ENCODE data around the gene MLLT3. TPM values are rescaled to one million over a fixed set of nuclear protein-coding genes. Genes with fewer than 3 reads are reported as not detected.

MLLT3 gene
- total RNA-seq, 4 donors from 2014 or later = 9.4 to 38.2 (median 30.2) TPM

GRCh38 chr9:20619487-20620200 is 2.7 kb downstream of the MLLT3 start:
- Histone ChIP-seq H3K27ac (peak overlapping the region; percentile 90 to 98 (median 94)), H3K27me3 (no peaks in the 10 kb centered on the region), H3K4me1 (peaks cover 9 to 43% (median 25%) of the 10 kb centered on the region in 4 donors), H3K9me3 (no peaks in the 10 kb centered on the region), H3K36me3 (no peaks in the 10 kb centered on the region), H3K4me3 (peak overlapping the region; percentile 15 to 90 (median 77))
- DNase-seq = peak; percentile 34
- intact Hi-C loops (cut with DNase I; ENCODE audit: low total_unique reads) = loop anchor here (5.0 to 10.0 kb wide), 4 partner anchors 63 to 695 kb away; partner anchors contain the start of gene FOCAD
- in situ Hi-C loops (cut with MboI; ENCODE audit: low pct_ligation_motif_present in 1 of 4, low pct_unique_long_range_greater_than_20kb in 1 of 4, low sequenced_read_pairs in 3 of 4) = loop anchor here in 3 of 4 donors (10.0 kb wide), 2 partner anchors 265 to 325 kb away; no protein-coding TSS in a partner anchor
- WGBS, 2 donors (ENCODE audit: low coverage in 1 of 2) = 22 to 33% methylated on average over 7 to 15 of the region's 15 CpGs
- no peak for TF ChIP-seq CTCF (IDR thresholded peaks at IDR 0.05)
- no peak for TF ChIP-seq POLR2A (IDR thresholded peaks at IDR 0.05)
- no peak for TF ChIP-seq POLR2AphosphoS5 (IDR thresholded peaks at IDR 0.05)
- TF ChIP-seq EP300 (IDR thresholded peaks at IDR 0.05; ENCODE audit: low read depth) = no peak

GRCh38 chr9:20618361-20618802 is 3.9 kb downstream of the MLLT3 start:
- peak overlapping the region; percentile 90 to 98 (median 94) for H3K27ac ChIP-seq
- H3K9me3 ChIP-seq = no peaks in the 10 kb centered on the region
- no peak overlapping the region for H3K4me3 ChIP-seq
- H3K36me3 ChIP-seq = no peaks in the 10 kb centered on the region
- WGBS, 2 donors (ENCODE audit: low coverage in 1 of 2) = 45 to 46% methylated on average over 2 of the region's 2 CpGs
- intact Hi-C loops (cut with DNase I; ENCODE audit: low total_unique reads) = no loop called here
- in situ Hi-C loops (cut with MboI; ENCODE audit: low pct_ligation_motif_present in 1 of 4, low pct_unique_long_range_greater_than_20kb in 1 of 4, low sequenced_read_pairs in 3 of 4) = no loop called here
- DNase-seq = peak; percentile 45
- no peaks in the 10 kb centered on the region for H3K27me3 ChIP-seq
- no peak for TF ChIP-seq POLR2AphosphoS5 (IDR thresholded peaks at IDR 0.05)
- TF ChIP-seq EP300 (IDR thresholded peaks at IDR 0.05; ENCODE audit: low read depth) = no peak
- TF ChIP-seq CTCF (IDR thresholded peaks at IDR 0.05) = no peak
- TF ChIP-seq POLR2A (IDR thresholded peaks at IDR 0.05) = no peak
- peaks cover 9 to 32% (median 17%) of the 10 kb centered on the region in 4 donors for H3K4me1 ChIP-seq

- Histone ChIP-seq H3K36me3 (no peaks in the 10 kb centered on the region), H3K27ac (peak overlapping the region in 2 of 4 donors; percentile 10 to 93), H3K9me3 (no peaks in the 10 kb centered on the region), H3K4me1 (peaks cover 16 to 47% (median 25%) of the 10 kb centered on the region in 4 donors), H3K27me3 (no peaks in the 10 kb centered on the region), H3K4me3 (no peak overlapping the region)
- 83 to 86% methylated on average over 2 of the region's 2 CpGs for WGBS, 2 donors (ENCODE audit: low coverage in 1 of 2)
- in situ Hi-C loops (cut with MboI; ENCODE audit: low pct_ligation_motif_present in 1 of 4, low pct_unique_long_range_greater_than_20kb in 1 of 4, low sequenced_read_pairs in 3 of 4) (no loop called here), intact Hi-C loops (cut with DNase I; ENCODE audit: low total_unique reads) (no loop called here)
- DNase-seq = no peak
- no peak for TF ChIP-seq EP300 (IDR thresholded peaks at IDR 0.05; ENCODE audit: low read depth)
- TF ChIP-seq POLR2AphosphoS5 (IDR thresholded peaks at IDR 0.05) = no peak
- no peak for TF ChIP-seq CTCF (IDR thresholded peaks at IDR 0.05)
Observed at GRCh38 chr9:20616808-20617207, 5.5 kb downstream of the MLLT3 start.

- in situ Hi-C loops (cut with MboI; ENCODE audit: low pct_ligation_motif_present in 1 of 4, low pct_unique_long_range_greater_than_20kb in 1 of 4, low sequenced_read_pairs in 3 of 4) (no loop called here), intact Hi-C loops (cut with DNase I; ENCODE audit: low total_unique reads) (no loop called here)
- peaks cover 16 to 64% (median 37%) of the 10 kb centered on the region in 4 donors for H3K4me1 ChIP-seq
- no peak overlapping the region for H3K4me3 ChIP-seq
- H3K27ac ChIP-seq = no peak overlapping the region
- DNase-seq = no peak
- H3K9me3 ChIP-seq = no peaks in the 10 kb centered on the region
- H3K36me3 ChIP-seq = no peaks in the 10 kb centered on the region
- TF ChIP-seq POLR2A (IDR thresholded peaks at IDR 0.05) (no peak), POLR2AphosphoS5 (IDR thresholded peaks at IDR 0.05) (no peak), EP300 (IDR thresholded peaks at IDR 0.05; ENCODE audit: low read depth) (no peak), CTCF (IDR thresholded peaks at IDR 0.05) (no peak)
- no peaks in the 10 kb centered on the region for H3K27me3 ChIP-seq
- 91% methylated on average over 2 of the region's 2 CpGs; no CpG with 5 or more reads in 1 of the 2 donors for WGBS, 2 donors (ENCODE audit: low coverage in 1 of 2)
Observed at GRCh38 chr9:20614602-20615216, 7.6 kb downstream of the MLLT3 start.
